GM12878 (cell line): Measurements from ENCODE around the gene INHBC. TPM values are rescaled to one million over a fixed set of nuclear protein-coding genes. Genes with fewer than 3 reads are reported as not detected.

Experiments used
- ATAC-seq: fragments of 200-7000 bp; cut with Tn5 transposase; 3 replicates; pipeline ENCODE4 v1.9.1; 2020; ENCODE audit warnings: mild to moderate bottlenecking, moderate library complexity
- BruUV-seq: library from RNA; stranded (reverse); fragments of 400-500 nt; replicated peaks from 2 replicates; lab custom pipeline; 2021; lab: Mats Ljungman, UMichigan
- CTCF ChIA-PET: fragments of 300-600 bp; sonication (Branson Sonifier 250); formaldehyde crosslinking; extraction: SDS; loops from one replicate; lab custom pipeline; 2021; ENCODE audit warnings: inconsistent platforms; lab: Yijun Ruan, JAX
- POLR2A ChIA-PET: fragments of 350-600 bp; formaldehyde crosslinking; extraction: SDS; loops from one replicate; lab custom pipeline; 2021; ENCODE audit warnings: inconsistent platforms; lab: Charles Lee
- RAD21 ChIA-PET: fragments of 300-600 bp; sonication (Branson Sonifier 250); formaldehyde crosslinking; loops from one replicate; lab custom pipeline; 2023; ENCODE audit warnings: antibody characterized with exemption; ENCODE audit not compliant: unreplicated experiment; lab: Charles Lee
- SMC1A ChIA-PET: fragments of 300-600 bp; sonication (Branson Sonifier 250); formaldehyde crosslinking; loops from one replicate; lab custom pipeline; 2023; ENCODE audit not compliant: unreplicated experiment, uncharacterized antibody; lab: Charles Lee
- DNase-seq: peaks from one replicate; pipeline ENCODE4 v3.0.0-alpha.2; 2011; ENCODE audit warnings: low read depth, low spot score
- FAIRE-seq: peaks from 3 replicates; lab custom pipeline; 2011; peaks lifted over from hg19 to GRCh38; lab: Jason Lieb, UNC
- H2AFZ ChIP-seq: 2 replicates; pipeline ENCODE4 v1.6.0; 2011; ENCODE audit warnings: low read depth, low read length, control low read depth; ENCODE audit not compliant: control insufficient read depth
- H3K27ac ChIP-seq: 2 replicates; pipeline ENCODE4 v1.5.1; 2011; ENCODE audit warnings: control low read depth; ENCODE audit not compliant: control insufficient read depth, insufficient read depth
- H3K27me3 ChIP-seq, 2 experiments: replicated peaks in 1 of 2; 2 replicates each; pipeline versions ENCODE4 v1.6.0 to v1.6.1; 2011; ENCODE audit warnings: low read length in 1 of 2; ENCODE audit not compliant: control insufficient read depth in 2 of 2, insufficient read depth in 2 of 2
- H3K36me3 ChIP-seq, 2 experiments: 2 replicates each; pipeline ENCODE4 v1.5.1; 2011; ENCODE audit warnings: low read length in 1 of 2; ENCODE audit not compliant: control insufficient read depth in 2 of 2, insufficient read depth in 2 of 2
- H3K4me1 ChIP-seq: 2 replicates; pipeline ENCODE4 v1.6.1; 2011; ENCODE audit warnings: mild to moderate bottlenecking, low read length, moderate library complexity, mixed read lengths; ENCODE audit not compliant: control insufficient read depth, insufficient read depth
- H3K4me2 ChIP-seq: 2 replicates; pipeline ENCODE4 v1.6.0; 2011; ENCODE audit warnings: control low read depth; ENCODE audit not compliant: control insufficient read depth, insufficient read depth
- H3K4me3 ChIP-seq: fragments of 200-600 bp; sonication (generic); 2 replicates; pipeline ENCODE4 v1.5.1; 2016
- H3K79me2 ChIP-seq: 2 replicates; pipeline ENCODE4 v1.6.0; 2011; ENCODE audit warnings: low read length; ENCODE audit not compliant: control insufficient read depth, insufficient read depth
- H3K9ac ChIP-seq: 2 replicates; pipeline ENCODE4 v1.8.0; 2011; ENCODE audit warnings: low read length, control low read depth, mixed read lengths; ENCODE audit not compliant: control insufficient read depth, insufficient read depth
- H3K9me3 ChIP-seq: replicated peaks from 3 replicates; pipeline ENCODE4 v1.5.1; 2011; ENCODE audit warnings: mild to moderate bottlenecking, low read length; ENCODE audit not compliant: control insufficient read depth, insufficient read depth
- H4K20me1 ChIP-seq: 2 replicates; pipeline ENCODE4 v1.6.0; 2011; ENCODE audit not compliant: control insufficient read depth, insufficient read depth
- DPF2 ChIP-seq: fragments of 450-650 bp; IDR thresholded peaks from 2 replicates; pipeline ENCODE4 v1.6.1; 2017; ENCODE audit warnings: mild to moderate bottlenecking
- FOS ChIP-seq: IDR thresholded peaks from 3 replicates; pipeline ENCODE4 v1.6.1; 2011; ENCODE audit warnings: borderline replicate concordance; ENCODE audit not compliant: insufficient read length; ENCODE audit errors: extremely low read depth
- HCFC1 ChIP-seq: fragments of 150-350 bp; IDR thresholded peaks from 2 replicates; pipeline ENCODE4 v1.6.1; 2014; ENCODE audit warnings: low read length
- HDAC6 ChIP-seq: fragments of 200-600 bp; sonication (generic); IDR thresholded peaks from one replicate; pipeline ENCODE4 v1.8.0; 2017; ENCODE audit warnings: antibody characterized with exemption; ENCODE audit not compliant: unreplicated experiment
- IKZF1 ChIP-seq: fragments of 450-650 bp; conservative IDR thresholded peaks from 2 replicates; pipeline ENCODE4 v1.6.1; 2017; ENCODE audit warnings: antibody characterized with exemption, mild to moderate bottlenecking
- IKZF2 ChIP-seq, 2 experiments: fragments of 450-650 bp; IDR thresholded peaks; 2 replicates each; pipeline ENCODE4 v1.6.1; 2017; ENCODE audit warnings: mild to moderate bottlenecking in 2 of 2, moderate library complexity in 2 of 2
- NBN ChIP-seq: fragments of 450-650 bp; IDR thresholded peaks from 2 replicates; pipeline ENCODE4 v1.6.1; 2016
- RAD21 ChIP-seq: IDR thresholded peaks from 2 replicates; pipeline ENCODE4 v1.6.1; 2011; ENCODE audit warnings: mild to moderate bottlenecking, low read depth, low read length, moderate library complexity; ENCODE audit not compliant: insufficient read depth
- WGBS: methylation state at CpG from one replicate; pipeline ENCODE4 v1.1.6; 2016; ENCODE audit warnings: low lambda C conversion rate; ENCODE audit not compliant: insufficient replicate concordance, insufficient coverage; ENCODE audit errors: missing lambda C conversion rate; 5-methylcytosine and 5-hydroxymethylcytosine counted together
- in situ Hi-C: fragments of 300-500 bp; cut with MboI; formaldehyde crosslinking; loops from 9 replicates; pipeline ENCODE4 v1.14.3; 2018; ENCODE audit warnings: mixed read lengths
- intact Hi-C: fragments of 100-400 bp; cut with micrococcal nuclease; formaldehyde crosslinking; loops from one replicate; pipeline ENCODE4 v1.14.2; 2022; ENCODE audit not compliant: unreplicated experiment
- polyA plus RNA-seq, 11 experiments: library from polyadenylated mRNA; depleted of rRNA in 4 of 11; unstranded in 6 of 11; stranded (reverse) in 5 of 11; fragments of >200 nt; fragmentation: Nextera tagmentation in 4 of 11; fragmentation: Illumina TruSeq in 1 of 11; extraction: Ambion mirVana in 4 of 11; extraction: Trizol in 1 of 11; gene quantifications; 1 replicate in 1 of 11; 2 replicates in 10 of 11; pipeline versions ENCODE4 v1.2.1 to v1.2.3, GENCODE V29; 2011 to 2016; ENCODE audit warnings: inconsistent platforms in 2 of 11, missing spikeins in 2 of 11, low read depth in 1 of 11
- total RNA-seq, 4 experiments: library from RNA; depleted of rRNA in 3 of 4; stranded (reverse); fragments of >200 nt in 3 of 4; fragmentation: Illumina TruSeq in 1 of 4; extraction: Trizol in 1 of 4; gene quantifications; 2 replicates each; pipeline versions ENCODE4 v1.2.1 to v1.2.3, GENCODE V29; 2013 to 2021

INHBC gene
- total and polyA plus RNA-seq, 10 of the 15 experiments (the other 5 are each of a cell fraction or from before 2014, with no cell fraction given) = 0.04 to 0.22 (median 0.13) TPM; not detected in 5

DNA sequence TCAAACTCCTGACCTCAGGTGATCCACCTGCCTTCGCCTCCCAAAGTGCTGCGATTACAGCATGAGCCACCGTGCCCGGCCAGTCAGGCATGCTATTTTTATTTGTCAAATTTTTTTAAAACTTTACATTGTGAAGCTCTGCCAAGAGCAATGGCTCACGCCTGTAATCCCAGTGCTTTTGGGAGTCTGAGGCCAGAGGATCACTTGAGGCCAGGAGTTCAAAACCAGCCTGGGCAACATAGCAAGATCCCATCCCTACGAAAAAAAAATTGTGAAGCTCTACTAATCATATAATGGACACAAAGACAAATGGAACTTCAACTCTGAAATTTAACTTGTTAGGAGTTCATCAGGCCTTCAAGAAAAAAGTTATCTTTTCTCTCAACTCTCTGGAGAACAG is 5.6 kb upstream of the INHBC start:
- no TSS peak for BruUV-seq
- H3K4me2 ChIP-seq = peak overlapping the region; percentile 81
- RAD21 ChIA-PET = interaction anchor here (1.5 to 2.2 kb wide), 4 partner anchors 8 to 30 kb away, joined by 3 to 55 read pairs (median 8); partner anchors contain the start of genes GLI1 and INHBE
- DNase-seq (no peak), FAIRE-seq (no peak)
- no peaks in the 10 kb centered on the region for H3K9me3 ChIP-seq
- H3K9ac ChIP-seq = peak overlapping the region; percentile 90
- CTCF ChIA-PET = interaction anchor here (2.0 to 5.7 kb wide), 3 partner anchors 19 to 30 kb away, joined by 6 to 82 read pairs (median 22); partner anchors contain the start of gene INHBE
- no peak for TF ChIP-seq FOS
- TF ChIP-seq HDAC6 = no peak
- no peak for TF ChIP-seq NBN
- no peak for TF ChIP-seq HCFC1
- TF ChIP-seq, all 136 proteins: peak for 0
- POLR2A ChIA-PET = interaction anchor here (0.5 to 2.3 kb wide), 5 partner anchors 10 to 121 kb away, joined by 3 to 29 read pairs (median 4); partner anchors contain the start of genes GLI1 and INHBE
- Histone ChIP-seq H4K20me1 (no peaks in the 10 kb centered on the region), H3K4me1 (peaks cover 5% of the 10 kb centered on the region; the same call in 1 of the 2 replicates), H3K79me2 (peaks cover 20% of the 10 kb centered on the region), H3K36me3 (no peaks in the 10 kb centered on the region; a peak in 1 of 4 replicates), H3K27me3 (no peaks in the 10 kb centered on the region), H3K27ac (peak overlapping the region; percentile 90), H3K4me3 (peak overlapping the region; percentile 88), H2AFZ (no peak overlapping the region)
- no peak for ATAC-seq
- intact Hi-C loops (no loop called here), in situ Hi-C loops (no loop called here)
- SMC1A ChIA-PET = interaction anchor here (0.6 to 2.1 kb wide), 4 partner anchors 25 to 164 kb away, joined by 3 to 30 read pairs (median 4); partner anchors contain the start of gene INHBE
- WGBS = 80% methylated on average over 6 of the region's 6 CpGs

DNA sequence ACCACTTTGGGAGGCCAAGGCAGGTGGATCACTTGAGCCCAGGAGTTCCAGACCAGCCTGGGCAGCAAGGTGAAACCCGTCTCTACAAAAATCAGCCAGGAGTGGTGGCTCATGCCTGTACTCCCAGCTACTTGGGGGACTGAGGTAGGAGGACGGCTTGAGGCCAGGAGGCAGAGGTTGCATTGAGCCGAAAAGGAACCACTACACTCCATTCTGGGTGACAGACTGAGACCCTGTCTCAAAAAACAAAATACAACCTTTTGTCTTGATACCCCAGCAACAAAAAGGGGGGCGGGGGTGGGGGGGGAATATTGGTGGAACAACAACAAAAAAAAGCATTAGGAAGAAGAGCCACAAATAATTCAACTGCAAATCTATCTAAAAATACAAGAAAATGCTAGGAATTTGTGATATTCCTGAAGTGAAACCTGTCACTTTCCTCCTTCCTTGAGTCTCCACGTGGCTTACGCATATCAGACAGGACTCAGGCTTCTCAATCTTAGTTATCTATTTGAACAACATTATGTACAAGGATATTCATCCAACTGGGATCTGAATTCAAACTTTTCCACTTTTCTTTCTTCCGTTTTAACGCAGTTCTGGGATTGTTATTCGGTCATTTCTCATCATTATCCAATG is 5.0 kb upstream of the INHBC start:
- H3K27me3 ChIP-seq = no peaks in the 10 kb centered on the region
- ATAC-seq = peak; percentile 3; the same call in 1 of the 3 replicates
- ChIA-PET SMC1A (interaction anchor here (0.6 to 2.1 kb wide), 8 partner anchors 11 to 168 kb away, joined by 3 to 30 read pairs (median 3); partner anchors contain the start of genes GLI1 and INHBE), CTCF (interaction anchor here (0.6 to 5.7 kb wide), 9 partner anchors 11 to 122 kb away, joined by 3 to 82 read pairs (median 6); partner anchors contain the start of gene INHBE), RAD21 (interaction anchor here (0.6 to 2.2 kb wide), 10 partner anchors 9 to 184 kb away, joined by 3 to 55 read pairs (median 3); partner anchors contain the start of genes GLI1 and INHBE), POLR2A (interaction anchor here (1.0 to 2.3 kb wide), 8 partner anchors 10 to 180 kb away, joined by 3 to 29 read pairs (median 4); partner anchors contain the start of genes GLI1 and INHBE)
- TSS peak; percentile 92 for BruUV-seq
- H3K27ac ChIP-seq = peak overlapping the region; percentile 90
- peaks cover 5% of the 10 kb centered on the region; the same call in 1 of the 2 replicates for H3K4me1 ChIP-seq
- DNase-seq = no peak
- H3K4me3 ChIP-seq = peak overlapping the region; percentile 88
- H3K79me2 ChIP-seq = peaks cover 20% of the 10 kb centered on the region
- WGBS = 11% methylated on average over 9 of the region's 9 CpGs
- H4K20me1 ChIP-seq = no peaks in the 10 kb centered on the region
- TF ChIP-seq IKZF2 (IDR thresholded peaks at IDR 0.05) (peak in 1 of 2 experiments; percentile 27; a peak in 1 of 4 replicates), DPF2 (no peak), RAD21 (no peak), IKZF1 (0 out of 2 replicates have a peak, but pooled peaks have one; percentile 7)
- intact Hi-C loops = no loop called here
- peak overlapping the region; percentile 90 for H3K9ac ChIP-seq
- no peaks in the 10 kb centered on the region for H3K9me3 ChIP-seq
- FAIRE-seq = no peak
- H3K4me2 ChIP-seq = peak overlapping the region; percentile 81
- in situ Hi-C loops = no loop called here
- H3K36me3 ChIP-seq = no peaks in the 10 kb centered on the region; a peak in 1 of 4 replicates
- H2AFZ ChIP-seq = peak overlapping the region; percentile 69
